ENCODE results near the gene CADPS2. TPM values are rescaled to one million over a fixed set of nuclear protein-coding genes. Genes with fewer than 3 reads are reported as not detected.

The CADPS2 gene
- total and polyA plus RNA-seq, 7 donors: 4.7 to 13.0 (median 9.5) TPM

GRCh38 chr7:122403113-122403512 lies 483.1 kb downstream of the CADPS2 start:
- no peak overlapping the region for H3K4me3 ChIP-seq
- H3K9me3 ChIP-seq: no peaks in the 10 kb centered on the region
- intact Hi-C loops (cut with DNase I): no loop called here
- no peaks in the 10 kb centered on the region for H3K27me3 ChIP-seq
- TF ChIP-seq POLR2A (IDR thresholded peaks at IDR 0.05): no peak
- no peak for TF ChIP-seq EP300 (IDR thresholded peaks at IDR 0.05)
- TF ChIP-seq POLR2AphosphoS5 (IDR thresholded peaks at IDR 0.05): no peak
- TF ChIP-seq CTCF (IDR thresholded peaks at IDR 0.05): no peak
- H3K27ac ChIP-seq: no peak overlapping the region
- no peaks in the 10 kb centered on the region for H3K36me3 ChIP-seq
- no peak for DNase-seq
- 96 to 97% methylated on average over 1 of the region's 1 CpG for WGBS, 2 donors
- no peaks in the 10 kb centered on the region for H3K4me1 ChIP-seq

GRCh38 chr7:122402235-122402634 lies 484.0 kb downstream of the CADPS2 start:
- WGBS, 2 donors: 67 to 90% methylated on average over 4 of the region's 4 CpGs

GRCh38 chr7:122397381-122397780 lies 488.9 kb downstream of the CADPS2 start:
- H3K4me1 ChIP-seq: no peaks in the 10 kb centered on the region
- H3K36me3 ChIP-seq: no peaks in the 10 kb centered on the region
- H3K4me3 ChIP-seq: no peak overlapping the region
- H3K9me3 ChIP-seq: no peaks in the 10 kb centered on the region
- no peak overlapping the region for H3K27ac ChIP-seq
- TF ChIP-seq EP300 (IDR thresholded peaks at IDR 0.05) (no peak), POLR2AphosphoS5 (IDR thresholded peaks at IDR 0.05) (no peak), POLR2A (IDR thresholded peaks at IDR 0.05) (no peak), CTCF (IDR thresholded peaks at IDR 0.05) (no peak)
- H3K27me3 ChIP-seq: no peaks in the 10 kb centered on the region
- 63 to 86% methylated on average over 1 of the region's 1 CpG for WGBS, 2 donors
- intact Hi-C loops (cut with DNase I): no loop called here
- no peak for DNase-seq

More at GRCh38 chr7:122402235-122402634, 484.0 kb downstream of the CADPS2 start:
- Histone ChIP-seq H3K9me3 (no peaks in the 10 kb centered on the region), H3K27me3 (no peaks in the 10 kb centered on the region), H3K4me3 (no peak overlapping the region), H3K27ac (no peak overlapping the region), H3K36me3 (no peaks in the 10 kb centered on the region), H3K4me1 (no peaks in the 10 kb centered on the region)
- intact Hi-C loops (cut with DNase I): no loop called here
- no peak for TF ChIP-seq CTCF (IDR thresholded peaks at IDR 0.05)
- TF ChIP-seq POLR2A (IDR thresholded peaks at IDR 0.05): no peak
- TF ChIP-seq EP300 (IDR thresholded peaks at IDR 0.05): no peak
- no peak for DNase-seq

- H3K4me1 ChIP-seq: no peaks in the 10 kb centered on the region
- intact Hi-C loops (cut with DNase I): no loop called here
- no peaks in the 10 kb centered on the region for H3K27me3 ChIP-seq
- H3K9me3 ChIP-seq: no peaks in the 10 kb centered on the region
- no peak overlapping the region for H3K4me3 ChIP-seq
- DNase-seq: no peak
- H3K27ac ChIP-seq: no peak overlapping the region
- no peaks in the 10 kb centered on the region for H3K36me3 ChIP-seq
- no peak for TF ChIP-seq POLR2A (IDR thresholded peaks at IDR 0.05)
- TF ChIP-seq POLR2AphosphoS5 (IDR thresholded peaks at IDR 0.05): no peak
- TF ChIP-seq EP300 (IDR thresholded peaks at IDR 0.05): no peak
- TF ChIP-seq CTCF (IDR thresholded peaks at IDR 0.05): no peak
Measured at GRCh38 chr7:122394512-122394911, 491.7 kb downstream of the CADPS2 start.

- Histone ChIP-seq H3K9me3 (no peaks in the 10 kb centered on the region), H3K27ac (no peak overlapping the region), H3K4me3 (no peak overlapping the region), H3K4me1 (no peaks in the 10 kb centered on the region), H3K27me3 (no peaks in the 10 kb centered on the region), H3K36me3 (no peaks in the 10 kb centered on the region)
- WGBS, 2 donors: 80 to 84% methylated on average over 1 of the region's 1 CpG
- DNase-seq: no peak
- intact Hi-C loops (cut with DNase I): no loop called here
- TF ChIP-seq EP300 (IDR thresholded peaks at IDR 0.05) (no peak), POLR2AphosphoS5 (IDR thresholded peaks at IDR 0.05) (no peak), CTCF (IDR thresholded peaks at IDR 0.05) (no peak), POLR2A (IDR thresholded peaks at IDR 0.05) (no peak)
Measured at GRCh38 chr7:122384528-122384927, 501.7 kb downstream of the CADPS2 start.
